ENCODE measurements around the gene POR.

- no peak for TF ChIP-seq CTCF (IDR thresholded peaks at IDR 0.05; ENCODE audit: poor library complexity, severe bottlenecking)
- TF ChIP-seq EP300 (conservative IDR thresholded peaks at IDR 0.05; ENCODE audit: poor library complexity, severe bottlenecking) = no peak
- TF ChIP-seq TAF1 (IDR thresholded peaks at IDR 0.05; ENCODE audit: low read depth) = no peak
- no peak for TF ChIP-seq REST (IDR thresholded peaks at IDR 0.05; ENCODE audit: borderline replicate concordance)
Observed at GRCh38 chr7:75987026-75987804, 72.3 kb downstream of the POR start.

Data from neural cell (in vitro differentiated cells).